GM10248 (cell line): ENCODE results near the gene PPP2R5D.
"Not testable (repeated sequence)": the region's sequence is repeated elsewhere in the genome, so short reads cannot be mapped to it uniquely, and the experiment has no call there.

Experiments
- CTCF ChIA-PET: fragments of 300-600 bp; sonication (Branson Sonifier 250); formaldehyde crosslinking; extraction: SDS; loops from one replicate; lab custom pipeline; 2021; ENCODE audit warnings: antibody characterized with exemption; lab: Yijun Ruan, JAX
- POLR2A ChIA-PET: fragments of 350-650 bp; sonication (Branson Sonifier 250); formaldehyde crosslinking; extraction: SDS; loops from one replicate; lab custom pipeline; 2020; ENCODE audit warnings: antibody characterized with exemption; lab: Yijun Ruan, JAX
- DNase-seq: peaks from one replicate; pipeline ENCODE4 v3.0.0; 2012; ENCODE audit errors: extremely low spot score
- CTCF ChIP-seq: IDR thresholded peaks from 2 replicates; pipeline ENCODE4 v1.5.1; 2012; ENCODE audit warnings: mild to moderate bottlenecking, low read depth; ENCODE audit errors: extremely low read depth, missing control alignments, control extremely low read depth

PPP2R5D gene

GRCh38 chr6:43036712-43037111, 52.3 kb downstream of the PPP2R5D start:
- POLR2A ChIA-PET, result no interaction called here
- no peak for DNase-seq
- no peak for TF ChIP-seq CTCF
- CTCF ChIA-PET, result interaction anchor here (2.7 kb wide), 1 partner anchor 107 kb away, joined by 8 read pairs; no protein-coding TSS in a partner anchor

- CTCF ChIA-PET, result interaction anchor here (2.7 kb wide), 1 partner anchor 106 kb away, joined by 8 read pairs; no protein-coding TSS in a partner anchor
- POLR2A ChIA-PET, result interaction anchor here (0.6 kb wide), 1 partner anchor 14 kb away, joined by 4 read pairs; no protein-coding TSS in a partner anchor
- TF ChIP-seq CTCF, result no peak
- DNase-seq, result no peak
Measured at GRCh38 chr6:43037197-43037596, 52.8 kb downstream of the PPP2R5D start.

- DNase-seq, result no peak
- ChIA-PET POLR2A (interaction anchor here (0.6 kb wide), 1 partner anchor 14 kb away, joined by 4 read pairs; no protein-coding TSS in a partner anchor), CTCF (no interaction called here)
- no peak for TF ChIP-seq CTCF
Measured at GRCh38 chr6:43037706-43038105, 53.3 kb downstream of the PPP2R5D start.

GRCh38 chr6:43038727-43039126, 54.4 kb downstream of the PPP2R5D start:
- POLR2A ChIA-PET, result interaction anchor here (1.6 kb wide), 1 partner anchor 10 kb away, joined by 3 read pairs; no protein-coding TSS in a partner anchor
- CTCF ChIA-PET, result no interaction called here
- no peak for TF ChIP-seq CTCF
- no peak for DNase-seq

- CTCF ChIA-PET, result interaction anchor here (1.1 to 1.2 kb wide), 3 partner anchors 11 to 17 kb away, joined by 3 read pairs; no protein-coding TSS in a partner anchor
- no peak for DNase-seq
- POLR2A ChIA-PET, result no interaction called here
- no peak for TF ChIP-seq CTCF
Measured at GRCh38 chr6:43040542-43041257, 56.3 kb downstream of the PPP2R5D start.

GRCh38 chr6:43041475-43041874, 57.1 kb downstream of the PPP2R5D start:
- DNase-seq, POLR2A ChIA-PET: not testable (repeated sequence)
- CTCF ChIA-PET, result interaction anchor here (1.2 kb wide), 1 partner anchor 18 kb away, joined by 3 read pairs; no protein-coding TSS in a partner anchor

GRCh38 chr6:43043310-43043709, 58.9 kb downstream of the PPP2R5D start:
- no peak for TF ChIP-seq CTCF
- DNase-seq, result no peak
- CTCF ChIA-PET, result interaction anchor here (1.3 kb wide), 1 partner anchor 10 kb away, joined by 3 read pairs; the partner anchor contains the start of gene CUL7
- POLR2A ChIA-PET, result no interaction called here
